22Rv1 (cell line): Measurements from ENCODE around the gene MAP4K5.

ENCODE experiments used
- ZFX ChIP-seq: fragments of 450-650 bp; IDR thresholded peaks from 2 replicates; pipeline ENCODE4 v1.6.1; 2017; ENCODE audit warnings: antibody characterized with exemption, borderline replicate concordance
- TF ChIP-seq, protein P1 (sequence below): fragments of 450-650 bp; IDR thresholded peaks from 2 replicates; pipeline ENCODE4 v1.5.1; 2017; ENCODE audit warnings: mild to moderate bottlenecking

DNA sequence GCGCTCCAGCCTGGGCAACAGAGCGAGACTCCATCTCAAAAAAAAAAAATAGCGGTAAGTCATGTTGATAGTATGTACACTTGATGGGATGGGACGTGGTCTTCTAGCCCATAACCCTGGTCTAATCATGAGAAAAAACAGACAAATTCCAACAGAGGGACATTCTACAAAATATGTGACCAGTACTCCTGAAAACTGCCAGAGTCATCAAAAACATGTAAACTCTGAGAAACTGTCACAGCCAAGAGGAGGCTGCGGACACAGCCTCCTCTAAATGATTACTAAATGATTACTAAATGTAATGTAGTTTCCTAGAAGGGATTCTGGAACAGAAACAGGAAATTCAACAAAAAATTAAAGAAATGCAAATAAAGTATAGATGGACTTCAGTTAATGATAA lies 156.6 kb downstream of the MAP4K5 start:
- TF ChIP-seq, protein P1, sequence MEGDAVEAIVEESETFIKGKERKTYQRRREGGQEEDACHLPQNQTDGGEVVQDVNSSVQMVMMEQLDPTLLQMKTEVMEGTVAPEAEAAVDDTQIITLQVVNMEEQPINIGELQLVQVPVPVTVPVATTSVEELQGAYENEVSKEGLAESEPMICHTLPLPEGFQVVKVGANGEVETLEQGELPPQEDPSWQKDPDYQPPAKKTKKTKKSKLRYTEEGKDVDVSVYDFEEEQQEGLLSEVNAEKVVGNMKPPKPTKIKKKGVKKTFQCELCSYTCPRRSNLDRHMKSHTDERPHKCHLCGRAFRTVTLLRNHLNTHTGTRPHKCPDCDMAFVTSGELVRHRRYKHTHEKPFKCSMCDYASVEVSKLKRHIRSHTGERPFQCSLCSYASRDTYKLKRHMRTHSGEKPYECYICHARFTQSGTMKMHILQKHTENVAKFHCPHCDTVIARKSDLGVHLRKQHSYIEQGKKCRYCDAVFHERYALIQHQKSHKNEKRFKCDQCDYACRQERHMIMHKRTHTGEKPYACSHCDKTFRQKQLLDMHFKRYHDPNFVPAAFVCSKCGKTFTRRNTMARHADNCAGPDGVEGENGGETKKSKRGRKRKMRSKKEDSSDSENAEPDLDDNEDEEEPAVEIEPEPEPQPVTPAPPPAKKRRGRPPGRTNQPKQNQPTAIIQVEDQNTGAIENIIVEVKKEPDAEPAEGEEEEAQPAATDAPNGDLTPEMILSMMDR = no peak
- TF ChIP-seq ZFX = no peak
